Amniotic epithelial cell (primary cell): ENCODE data around the gene PPRC1.

Source experiments
- DNase-seq: peaks from one replicate; pipeline ENCODE4 v3.0.0-alpha.2; 2010; ENCODE audit warnings: low read depth

PPRC1 gene

GRCh38 chr10:102119417-102120141, 13.3 kb upstream of the PPRC1 start:
- DNase-seq: peak; percentile 56

DNA sequence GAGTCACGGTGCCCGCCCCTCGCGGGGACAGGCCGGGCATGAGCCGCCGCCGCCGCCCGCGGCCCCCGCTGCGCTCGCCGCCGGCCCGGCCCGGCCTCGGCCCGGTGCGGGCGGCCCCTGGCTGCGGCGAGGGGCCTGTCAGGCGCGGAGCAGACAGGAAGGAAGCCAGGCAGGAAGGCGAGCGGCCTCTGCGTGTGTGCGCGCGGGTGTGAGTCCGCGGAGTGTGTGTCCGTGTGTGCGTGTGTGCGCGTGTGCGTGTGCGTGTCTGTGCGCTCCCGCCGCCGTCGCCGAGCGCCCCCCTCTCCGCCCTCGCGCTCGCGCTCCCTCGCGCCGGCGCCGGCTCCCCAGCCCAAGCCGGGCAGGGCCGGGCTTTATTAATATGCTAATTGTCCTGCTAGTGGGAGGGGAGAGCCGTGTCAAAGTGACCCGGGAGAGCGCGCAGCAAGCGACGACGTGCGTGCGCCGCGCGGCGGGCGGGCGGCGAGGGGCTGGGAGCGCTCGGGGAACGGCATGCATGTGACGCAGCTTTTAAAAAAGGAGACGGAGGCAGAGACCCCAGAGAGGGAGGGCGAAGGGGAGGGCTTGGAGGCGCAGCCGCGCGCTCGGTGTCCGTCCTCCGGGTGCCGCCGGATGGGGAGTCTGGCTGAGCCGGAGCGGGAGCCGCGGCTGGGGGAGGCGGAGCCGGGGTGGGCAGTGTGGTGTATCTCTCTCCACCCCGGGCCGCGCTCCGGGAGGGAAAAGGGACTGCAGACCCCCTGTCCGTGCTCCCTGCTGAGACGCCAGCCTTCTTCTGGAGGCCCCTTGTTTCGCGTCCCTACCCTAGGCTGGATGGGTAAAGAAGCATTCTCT, 12.5 kb upstream of the PPRC1 start, which contains the start of gene LDB1:
Gene LDB1, minus strand, starts transcription at position 227 of the 849 bp plus-strand sequence. CDS start 258 bp downstream, outside the sequence.
- peak; percentile 70 for DNase-seq

DNA sequence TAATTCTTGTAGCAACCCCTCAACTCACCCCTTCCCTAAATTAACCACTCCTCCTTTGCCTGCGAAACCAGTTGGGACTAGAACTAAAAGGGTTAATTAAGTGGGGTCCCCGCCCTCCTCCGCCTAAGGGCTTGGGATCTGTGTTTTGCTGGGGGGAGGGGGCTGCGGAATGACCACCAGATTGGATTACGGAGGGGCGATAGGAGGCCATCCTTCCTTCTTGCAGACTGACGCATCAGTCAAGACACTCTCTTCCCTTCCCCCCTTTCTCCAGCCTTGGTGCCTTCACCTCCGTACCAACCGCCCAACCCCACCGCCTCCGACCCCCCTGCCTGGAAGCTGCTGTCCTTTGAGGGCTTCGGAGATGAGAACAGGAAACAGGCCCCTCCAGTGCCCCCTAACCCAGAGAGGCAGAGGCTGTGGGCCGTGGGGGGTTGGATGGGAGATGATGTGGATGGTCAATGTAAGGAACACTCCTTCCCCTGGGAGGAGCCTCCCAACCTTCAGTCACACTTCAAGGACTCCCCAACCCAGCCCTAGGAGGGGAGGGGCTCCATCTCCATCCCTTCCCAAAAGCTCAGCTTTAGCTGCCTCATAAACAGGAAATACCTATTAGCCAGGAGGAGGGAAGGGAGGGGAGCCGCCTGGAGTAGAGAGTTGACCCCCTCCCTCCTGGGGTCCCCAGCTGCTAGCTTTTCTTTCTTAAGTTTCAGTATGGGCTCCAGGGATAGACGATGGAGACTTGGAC, 11.7 kb upstream of the PPRC1 start:
- DNase-seq: peak; percentile 44

GRCh38 chr10:102121739-102122372, 11.0 kb upstream of the PPRC1 start:
- peak; percentile 36 for DNase-seq

GRCh38 chr10:102122450-102122849, 10.4 kb upstream of the PPRC1 start:
- no peak for DNase-seq

DNA sequence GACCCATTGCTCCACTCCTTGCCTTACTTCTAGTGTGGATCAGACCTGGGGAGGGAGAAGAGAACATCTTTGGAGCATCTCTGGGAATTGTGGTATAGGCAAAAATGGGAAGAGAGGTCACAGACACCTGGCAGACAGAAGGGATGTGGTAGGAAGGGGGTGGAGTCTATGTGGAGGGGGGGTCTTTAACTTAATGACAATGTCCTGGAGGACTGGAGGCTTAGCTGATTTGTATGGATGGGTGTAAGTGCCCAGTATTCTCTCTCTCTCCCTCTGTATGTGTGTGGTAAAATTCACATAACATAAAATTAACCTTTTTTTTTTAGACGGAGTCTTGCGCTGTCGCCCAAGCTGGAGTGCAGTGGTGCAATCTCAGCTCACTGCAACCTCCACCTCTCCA, 9.6 kb upstream of the PPRC1 start:
- no peak for DNase-seq

GRCh38 chr10:102131286-102132170, 1.3 kb upstream of the PPRC1 start:
- DNase-seq: no peak

GRCh38 chr10:102132193-102132562, 662 bp upstream of the PPRC1 start:
- DNase-seq: no peak

DNA sequence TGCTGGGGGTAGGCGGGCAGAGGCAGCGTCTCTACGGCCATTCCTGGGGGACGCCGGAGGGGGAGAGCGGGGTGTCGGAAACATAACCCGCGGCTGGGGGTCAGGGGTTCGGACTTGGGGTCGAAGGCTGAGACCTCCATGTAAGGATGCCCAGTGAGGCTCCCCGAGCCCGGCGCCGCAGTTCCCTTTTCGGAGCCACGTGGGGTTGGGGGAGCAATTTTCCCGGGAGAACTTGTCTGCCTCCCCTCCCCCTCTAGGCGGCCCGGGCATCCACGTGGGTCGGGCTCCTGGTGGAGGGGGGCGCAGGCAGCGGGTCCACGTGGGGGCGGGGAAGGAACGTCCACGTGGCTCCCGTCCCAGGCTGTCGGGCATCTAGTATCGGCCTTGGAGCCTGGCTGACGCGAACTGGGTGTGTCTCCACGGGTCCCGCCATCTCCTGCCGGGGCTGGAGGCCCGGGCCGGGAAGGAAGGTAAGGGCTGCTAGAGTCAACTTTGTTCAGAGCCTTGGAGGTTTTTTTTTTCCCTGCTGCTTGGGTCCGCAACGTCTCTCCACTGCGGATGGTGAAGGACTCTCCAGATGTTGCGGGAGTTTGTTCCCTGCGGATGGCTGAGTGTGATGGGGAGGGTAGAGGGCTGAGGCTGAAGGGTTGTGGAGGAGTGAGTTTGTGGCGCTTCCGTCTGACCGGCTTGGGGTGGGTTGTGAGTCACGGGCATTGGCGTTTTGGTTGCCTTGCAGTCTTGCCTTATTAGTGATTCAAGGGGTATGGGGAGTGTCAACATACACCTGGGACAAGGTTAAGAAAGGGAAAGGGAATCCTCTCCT, 744 bp downstream of the PPRC1 start:
- DNase-seq: peak; percentile 70

DNA sequence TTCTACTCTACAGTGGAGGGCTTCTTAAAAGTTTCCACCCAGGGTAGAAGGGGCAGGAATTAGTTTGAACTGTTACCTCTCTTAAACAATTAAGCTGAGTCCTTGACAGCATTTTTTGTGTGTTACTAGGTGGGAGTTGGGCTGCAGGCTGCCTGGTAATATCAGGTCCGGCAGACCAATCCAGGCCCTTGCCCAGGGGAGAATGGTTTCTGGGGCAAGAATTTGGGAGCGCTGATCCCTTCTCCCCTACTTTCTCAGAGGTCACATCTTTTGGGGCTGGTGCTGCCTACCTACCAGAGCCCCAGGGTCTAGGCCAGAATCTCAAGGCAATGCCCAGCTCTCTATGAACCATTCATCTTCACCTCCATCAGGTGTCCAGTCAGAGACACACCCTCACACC, 1.6 kb downstream of the PPRC1 start:
- DNase-seq: no peak

- no peak for DNase-seq
Observed at GRCh38 chr10:102135956-102136526, 3.2 kb downstream of the PPRC1 start.

- DNase-seq: no peak
Observed at GRCh38 chr10:102139281-102140110, 6.7 kb downstream of the PPRC1 start.

GRCh38 chr10:102140218-102140617, 7.4 kb downstream of the PPRC1 start:
- no peak for DNase-seq

DNA sequence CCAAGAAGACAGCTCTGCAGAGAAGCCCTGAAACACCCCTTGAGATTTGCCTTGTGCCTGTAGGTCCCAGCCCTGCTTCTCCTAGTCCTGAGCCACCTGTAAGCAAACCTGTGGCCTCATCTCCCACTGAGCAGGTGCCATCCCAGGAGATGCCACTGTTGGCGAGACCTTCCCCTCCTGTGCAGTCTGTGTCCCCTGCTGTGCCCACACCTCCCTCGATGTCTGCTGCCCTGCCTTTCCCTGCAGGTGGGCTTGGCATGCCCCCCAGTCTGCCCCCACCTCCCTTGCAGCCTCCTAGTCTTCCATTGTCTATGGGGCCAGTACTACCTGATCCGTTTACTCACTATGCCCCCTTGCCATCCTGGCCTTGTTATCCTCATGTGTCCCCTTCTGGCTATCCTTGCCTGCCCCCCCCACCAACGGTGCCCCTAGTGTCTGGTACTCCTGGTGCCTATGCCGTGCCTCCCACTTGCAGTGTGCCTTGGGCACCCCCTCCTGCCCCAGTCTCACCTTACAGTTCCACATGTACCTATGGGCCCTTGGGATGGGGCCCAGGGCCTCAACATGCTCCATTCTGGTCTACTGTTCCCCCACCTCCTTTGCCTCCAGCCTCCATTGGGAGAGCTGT, 8.2 kb downstream of the PPRC1 start:
- no peak for DNase-seq

- no peak for DNase-seq
Observed at GRCh38 chr10:102141583-102142107, 8.8 kb downstream of the PPRC1 start.

DNA sequence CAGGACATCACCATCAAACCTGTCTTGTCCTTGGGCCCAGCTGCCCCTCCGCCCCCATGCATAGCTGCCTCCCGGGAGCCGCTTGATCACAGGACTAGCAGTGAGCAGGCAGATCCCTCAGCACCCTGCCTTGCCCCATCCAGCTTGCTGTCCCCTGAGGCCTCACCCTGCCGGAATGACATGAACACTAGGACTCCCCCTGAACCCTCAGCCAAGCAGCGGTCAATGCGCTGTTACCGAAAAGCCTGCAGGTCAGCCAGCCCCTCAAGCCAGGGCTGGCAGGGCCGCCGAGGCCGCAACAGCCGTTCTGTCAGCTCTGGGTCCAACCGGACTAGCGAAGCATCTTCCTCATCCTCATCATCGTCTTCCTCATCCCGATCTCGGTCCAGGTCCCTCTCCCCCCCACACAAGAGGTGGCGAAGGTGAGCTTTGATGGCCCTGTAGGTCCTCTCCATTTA, 14.2 kb downstream of the PPRC1 start:
- DNase-seq: no peak

- DNase-seq: no peak
Observed at GRCh38 chr10:102147561-102147960, 14.7 kb downstream of the PPRC1 start.

DNA sequence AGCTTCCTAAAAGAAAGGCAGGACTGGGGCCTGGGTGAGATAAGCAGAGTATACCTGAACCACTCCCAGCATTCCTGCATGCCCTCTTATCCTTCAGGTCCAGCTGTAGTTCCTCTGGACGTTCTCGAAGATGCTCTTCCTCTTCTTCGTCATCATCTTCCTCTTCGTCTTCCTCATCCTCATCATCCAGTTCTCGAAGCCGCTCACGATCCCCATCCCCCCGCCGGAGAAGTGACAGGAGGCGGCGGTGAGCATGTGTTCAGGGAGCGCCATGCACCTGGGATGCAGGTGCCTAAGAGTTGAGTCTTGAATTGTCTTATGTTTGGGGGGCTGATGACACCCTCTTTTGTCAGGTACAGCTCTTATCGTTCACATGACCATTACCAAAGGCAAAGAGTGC, 15.4 kb downstream of the PPRC1 start:
- no peak for DNase-seq
